Glutamatergic neuron (in vitro differentiated cells): ENCODE data around the gene LCMT2. TPM values are rescaled to one million over a fixed set of nuclear protein-coding genes. Genes with fewer than 3 reads are reported as not detected.

Experiments
- DNase-seq: peaks from one replicate; pipeline ENCODE4 v3.0.0; 2022
- H3K27ac Mint-ChIP-seq: one replicate; pipeline ENCODE4 v1.8.0; 2020; ENCODE audit warnings: mild to moderate bottlenecking, mixed read lengths, inconsistent platforms; ENCODE audit not compliant: unreplicated experiment
- H3K27me3 Mint-ChIP-seq: one replicate; pipeline ENCODE4 v1.8.0; 2020; ENCODE audit warnings: mild to moderate bottlenecking, moderate library complexity, mixed read lengths, inconsistent platforms; ENCODE audit not compliant: unreplicated experiment
- H3K36me3 Mint-ChIP-seq: one replicate; pipeline ENCODE4 v1.8.0; 2020; ENCODE audit warnings: mild to moderate bottlenecking, mixed read lengths, inconsistent platforms; ENCODE audit not compliant: unreplicated experiment
- H3K4me1 Mint-ChIP-seq: one replicate; pipeline ENCODE4 v1.8.0; 2020; ENCODE audit warnings: mild to moderate bottlenecking, low read depth, mixed read lengths, inconsistent platforms; ENCODE audit not compliant: unreplicated experiment
- H3K4me3 Mint-ChIP-seq: one replicate; pipeline ENCODE4 v1.8.0; 2020; ENCODE audit warnings: mild to moderate bottlenecking, mixed read lengths, inconsistent platforms; ENCODE audit not compliant: unreplicated experiment
- H3K9me3 Mint-ChIP-seq: one replicate; pipeline ENCODE4 v1.8.0; 2020; ENCODE audit warnings: mild to moderate bottlenecking, moderate library complexity, mixed read lengths, inconsistent platforms; ENCODE audit not compliant: unreplicated experiment
- total RNA-seq: library from RNA; stranded (reverse); fragmentation: NEBNext Ultra II Directional; extraction: Animal tissue kit (Norgen Biotek cat#: 25700); gene quantifications from one replicate; pipeline ENCODE4 v1.2.1, GENCODE V29; 2021; ENCODE audit not compliant: unreplicated experiment
- TF ChIP-seq, protein P1 (sequence below): fragments of 200-600 bp; sonication (generic); IDR thresholded peaks from one replicate; pipeline ENCODE4 v1.5.0; 2021; ENCODE audit not compliant: partially characterized antibody, unreplicated experiment

Gene LCMT2
- total RNA-seq, 1 donor from 2014 or later, result 8.0 TPM

GRCh38 chr15:43286074-43286473 lies 44.3 kb downstream of the LCMT2 start:
- Mint-ChIP-seq H3K36me3 (no peaks in the 10 kb centered on the region), H3K4me3 (no peak overlapping the region), H3K9me3 (peaks cover 6% of the 10 kb centered on the region), H3K27me3 (peaks cover 1% of the 10 kb centered on the region), H3K4me1 (no peaks in the 10 kb centered on the region), H3K27ac (no peak overlapping the region)
- TF ChIP-seq, protein P1, sequence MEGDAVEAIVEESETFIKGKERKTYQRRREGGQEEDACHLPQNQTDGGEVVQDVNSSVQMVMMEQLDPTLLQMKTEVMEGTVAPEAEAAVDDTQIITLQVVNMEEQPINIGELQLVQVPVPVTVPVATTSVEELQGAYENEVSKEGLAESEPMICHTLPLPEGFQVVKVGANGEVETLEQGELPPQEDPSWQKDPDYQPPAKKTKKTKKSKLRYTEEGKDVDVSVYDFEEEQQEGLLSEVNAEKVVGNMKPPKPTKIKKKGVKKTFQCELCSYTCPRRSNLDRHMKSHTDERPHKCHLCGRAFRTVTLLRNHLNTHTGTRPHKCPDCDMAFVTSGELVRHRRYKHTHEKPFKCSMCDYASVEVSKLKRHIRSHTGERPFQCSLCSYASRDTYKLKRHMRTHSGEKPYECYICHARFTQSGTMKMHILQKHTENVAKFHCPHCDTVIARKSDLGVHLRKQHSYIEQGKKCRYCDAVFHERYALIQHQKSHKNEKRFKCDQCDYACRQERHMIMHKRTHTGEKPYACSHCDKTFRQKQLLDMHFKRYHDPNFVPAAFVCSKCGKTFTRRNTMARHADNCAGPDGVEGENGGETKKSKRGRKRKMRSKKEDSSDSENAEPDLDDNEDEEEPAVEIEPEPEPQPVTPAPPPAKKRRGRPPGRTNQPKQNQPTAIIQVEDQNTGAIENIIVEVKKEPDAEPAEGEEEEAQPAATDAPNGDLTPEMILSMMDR, result no peak
- DNase-seq, result no peak

GRCh38 chr15:43285609-43286037 lies 44.8 kb downstream of the LCMT2 start:
- Mint-ChIP-seq H3K36me3 (no peaks in the 10 kb centered on the region), H3K4me3 (no peak overlapping the region), H3K27me3 (peaks cover 1% of the 10 kb centered on the region), H3K27ac (no peak overlapping the region), H3K4me1 (no peaks in the 10 kb centered on the region), H3K9me3 (peaks cover 6% of the 10 kb centered on the region)
- TF ChIP-seq, protein P1, result peak; percentile 77
- DNase-seq, result peak; percentile 37

- H3K36me3 Mint-ChIP-seq, result no peaks in the 10 kb centered on the region
- H3K9me3 Mint-ChIP-seq, result peaks cover 6% of the 10 kb centered on the region
- H3K4me1 Mint-ChIP-seq, result no peaks in the 10 kb centered on the region
- DNase-seq, result no peak
- TF ChIP-seq, protein P1, result no peak
- H3K27ac Mint-ChIP-seq, result no peak overlapping the region
- H3K27me3 Mint-ChIP-seq, result no peaks in the 10 kb centered on the region
- H3K4me3 Mint-ChIP-seq, result no peak overlapping the region
Measured at GRCh38 chr15:43283526-43283925, 46.8 kb downstream of the LCMT2 start.

- TF ChIP-seq, protein P1, result no peak
- peaks cover 4% of the 10 kb centered on the region for H3K9me3 Mint-ChIP-seq
Measured at GRCh38 chr15:43281926-43282602, 48.3 kb downstream of the LCMT2 start.

DNA sequence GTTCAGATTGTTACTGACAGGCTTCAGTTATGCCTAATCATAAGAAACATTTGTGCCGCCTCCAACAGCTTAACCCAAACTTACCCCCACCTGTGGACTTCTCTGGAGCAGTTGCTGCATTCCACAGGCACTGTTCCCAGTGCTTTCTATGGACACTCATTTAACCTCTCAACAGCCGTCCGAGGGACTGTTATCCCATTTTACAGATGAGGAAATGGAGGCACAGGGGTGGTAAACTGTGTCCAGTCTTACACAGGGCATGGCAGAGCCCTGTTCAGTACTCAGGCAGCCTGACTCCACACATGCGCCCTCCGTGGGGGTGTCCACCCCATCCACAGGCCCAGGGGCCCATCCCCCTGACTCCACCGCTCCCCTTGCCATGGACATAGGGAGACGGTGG lies 49.4 kb downstream of the LCMT2 start:
- no peaks in the 10 kb centered on the region for H3K4me1 Mint-ChIP-seq
- no peaks in the 10 kb centered on the region for H3K27me3 Mint-ChIP-seq
- H3K9me3 Mint-ChIP-seq, result peaks cover 4% of the 10 kb centered on the region
- H3K36me3 Mint-ChIP-seq, result no peaks in the 10 kb centered on the region
- no peak for DNase-seq
- no peak overlapping the region for H3K4me3 Mint-ChIP-seq
- TF ChIP-seq, protein P1, result no peak
- H3K27ac Mint-ChIP-seq, result no peak overlapping the region

More at GRCh38 chr15:43281926-43282602, 48.3 kb downstream of the LCMT2 start:
- Mint-ChIP-seq H3K27me3 (no peaks in the 10 kb centered on the region), H3K4me3 (no peak overlapping the region), H3K4me1 (no peaks in the 10 kb centered on the region), H3K27ac (no peak overlapping the region), H3K36me3 (no peaks in the 10 kb centered on the region)
- DNase-seq, result no peak
